HCT116 (cell line): ENCODE data around the gene ENGASE. TPM values are rescaled to one million over a fixed set of nuclear protein-coding genes. Genes with fewer than 3 reads are reported as not detected.

Experiments used
- ATAC-seq: fragments of 200-7000 bp; cut with Tn5 transposase; 2 replicates; pipeline ENCODE4 v1.9.1; 2020; ENCODE audit warnings: mild to moderate bottlenecking, moderate library complexity
- BruUV-seq: library from RNA; stranded (reverse); fragments of 400-500 nt; replicated peaks from 2 replicates; lab custom pipeline; 2021; lab: Mats Ljungman, UMichigan
- CTCF ChIA-PET: fragments of 300-600 bp; sonication (Branson Sonifier 250); formaldehyde crosslinking; loops from one replicate; lab custom pipeline; 2021; ENCODE audit warnings: antibody characterized with exemption; lab: Charles Lee
- POLR2A ChIA-PET: fragments of 300-600, 350-600 bp; sonication (Branson Sonifier 250); formaldehyde crosslinking; loops from one replicate; lab custom pipeline; 2021; ENCODE audit warnings: antibody characterized with exemption; lab: Charles Lee
- RAD21 ChIA-PET, 2 experiments: fragments of 300-600 bp; sonication (Branson Sonifier 250); formaldehyde crosslinking; loops; one replicate each; lab custom pipeline; 2023; ENCODE audit warnings: low total read pairs in 2 of 2; ENCODE audit not compliant: uncharacterized antibody in 2 of 2, unreplicated experiment in 2 of 2, low non-redundant PET in 1 of 2; lab: Charles Lee
- DNase-seq: peaks from one replicate; pipeline ENCODE4 v3.0.0-alpha.2; 2010; ENCODE audit warnings: low read depth, low spot score
- H2AFZ ChIP-seq: fragments of 200-600 bp; shearing (Covaris generic), sonication (generic); 2 replicates; pipeline ENCODE4 v1.6.1; 2017; ENCODE audit warnings: low read depth, mixed run types, mixed read lengths, antibody characterized with exemption, low read length; ENCODE audit not compliant: poor library complexity, severe bottlenecking
- H3K27ac ChIP-seq: 2 replicates; pipeline ENCODE4 v1.5.1; 2012; ENCODE audit warnings: low read depth, low read length
- H3K27me3 ChIP-seq: fragments of 200-600 bp; sonication (generic); 2 replicates; pipeline ENCODE4 v1.6.1; 2016; ENCODE audit warnings: mixed run types, low read length, mixed read lengths; ENCODE audit not compliant: insufficient read depth
- H3K36me3 ChIP-seq, 2 experiments: fragments of 200-500 bp in 1 of 2; fragments of 200-600 bp in 1 of 2; sonication (Bioruptor generic) in 1 of 2; sonication (generic) in 1 of 2; 2 replicates each; pipeline versions ENCODE4 v1.5.1 to v1.6.1; 2014 to 2016; ENCODE audit warnings: low read length in 2 of 2, inconsistent platforms in 1 of 2, mixed read lengths in 1 of 2, mixed run types in 1 of 2; ENCODE audit not compliant: insufficient read depth in 2 of 2, control insufficient read depth in 1 of 2
- H3K4me1 ChIP-seq, 2 experiments: fragments of 200-600 bp in 1 of 2; sonication (generic) in 1 of 2; 2 replicates each; pipeline versions ENCODE4 v1.5.1 to v1.6.1; 2012 to 2017; ENCODE audit warnings: low read length in 2 of 2, inconsistent platforms in 1 of 2, mild to moderate bottlenecking in 1 of 2, mixed read lengths in 1 of 2, mixed run types in 1 of 2, moderate library complexity in 1 of 2; ENCODE audit not compliant: insufficient read depth in 2 of 2, control insufficient read depth in 1 of 2
- H3K4me2 ChIP-seq: fragments of 200-600 bp; sonication (generic); 2 replicates; pipeline ENCODE4 v1.6.1; 2017; ENCODE audit warnings: mixed run types, low read length, mixed read lengths
- H3K4me3 ChIP-seq, 2 experiments: fragments of 200-600 bp in 1 of 2; sonication (generic) in 1 of 2; replicated peaks in 1 of 2; 2 replicates each; pipeline ENCODE4 v1.5.1; 2011 to 2016; ENCODE audit warnings: low read length in 2 of 2, control low read depth in 1 of 2, low read depth in 1 of 2, mild to moderate bottlenecking in 1 of 2, mixed read lengths in 1 of 2, mixed run types in 1 of 2
- H3K79me2 ChIP-seq: fragments of 200-600 bp; sonication (generic); 2 replicates; pipeline ENCODE4 v1.6.1; 2017; ENCODE audit warnings: mild to moderate bottlenecking, mixed run types, low read length, moderate library complexity, mixed read lengths; ENCODE audit not compliant: insufficient read depth
- H3K9ac ChIP-seq: fragments of 200-600 bp; sonication (generic); 2 replicates; pipeline ENCODE4 v1.6.1; 2016; ENCODE audit warnings: low read length, mixed read lengths
- H3K9me2 ChIP-seq: fragments of 200-600 bp; sonication (generic), shearing (Covaris generic); 2 replicates; pipeline ENCODE4 v1.6.1; 2017; ENCODE audit warnings: mixed run types, mild to moderate bottlenecking, moderate library complexity; ENCODE audit not compliant: insufficient read depth
- H3K9me3 ChIP-seq, 2 experiments: fragments of 200-500 bp in 1 of 2; fragments of 200-600 bp in 1 of 2; sonication (Bioruptor generic) in 1 of 2; sonication (generic) in 1 of 2; 2 replicates each; pipeline ENCODE4 v1.6.1; 2014 to 2017; ENCODE audit warnings: low read length in 2 of 2, mixed read lengths in 2 of 2, inconsistent platforms in 1 of 2, low read depth in 1 of 2, mild to moderate bottlenecking in 1 of 2, mixed run types in 1 of 2, moderate library complexity in 1 of 2; ENCODE audit not compliant: control insufficient read depth in 1 of 2, insufficient read depth in 1 of 2
- H4K20me1 ChIP-seq: fragments of 200-600 bp; sonication (generic), shearing (Covaris generic); 2 replicates; pipeline ENCODE4 v1.6.1; 2017; ENCODE audit warnings: mixed run types, mild to moderate bottlenecking, moderate library complexity; ENCODE audit not compliant: insufficient read depth
- CBX3 ChIP-seq: IDR thresholded peaks from 2 replicates; pipeline ENCODE4 v1.6.1; 2012; ENCODE audit warnings: low read depth
- CEBPB ChIP-seq: IDR thresholded peaks from 2 replicates; pipeline ENCODE4 v1.6.1; 2012; ENCODE audit warnings: low read depth
- CTCF ChIP-seq, 3 experiments: fragments of 200-600 bp in 1 of 3; sonication (generic) in 1 of 3; IDR thresholded peaks in 2 of 3; conservative IDR thresholded peaks in 1 of 3; 2 replicates each; pipeline ENCODE4 v1.5.1; 2012 to 2017; ENCODE audit warnings: low read depth in 2 of 3, low read length in 2 of 3, antibody characterized with exemption in 1 of 3, borderline replicate concordance in 1 of 3, control low read depth in 1 of 3, mild to moderate bottlenecking in 1 of 3, mixed read lengths in 1 of 3, mixed run types in 1 of 3, moderate library complexity in 1 of 3; ENCODE audit not compliant: insufficient read depth in 1 of 3
- ELF1 ChIP-seq: IDR thresholded peaks from 2 replicates; pipeline ENCODE4 v1.6.1; 2012; ENCODE audit warnings: low read depth, borderline replicate concordance
- EZH2 ChIP-seq: fragments of 200-600 bp; sonication (generic); IDR thresholded peaks from 2 replicates; pipeline ENCODE4 v1.6.1; 2017; ENCODE audit warnings: antibody characterized with exemption, mixed run types
- FOSL1 ChIP-seq: IDR thresholded peaks from 2 replicates; pipeline ENCODE4 v1.6.1; 2012; ENCODE audit warnings: low read depth
- JUND ChIP-seq: IDR thresholded peaks from 2 replicates; pipeline ENCODE4 v1.6.1; 2012
- MAX ChIP-seq: IDR thresholded peaks from 2 replicates; pipeline ENCODE4 v1.6.1; 2012
- POLR2AphosphoS5 ChIP-seq: IDR thresholded peaks from 2 replicates; pipeline ENCODE4 v1.6.1; 2011; ENCODE audit warnings: mild to moderate bottlenecking, low read depth, low read length, moderate library complexity
- RAD21 ChIP-seq: IDR thresholded peaks from 2 replicates; pipeline ENCODE4 v1.6.1; 2012; ENCODE audit warnings: low read depth, mild to moderate bottlenecking
- SIN3A ChIP-seq: IDR thresholded peaks from 2 replicates; pipeline ENCODE4 v1.6.1; 2012; ENCODE audit warnings: low read depth
- SP1 ChIP-seq: IDR thresholded peaks from 2 replicates; pipeline ENCODE4 v1.6.1; 2012; ENCODE audit warnings: low read depth
- SRF ChIP-seq: IDR thresholded peaks from 2 replicates; pipeline ENCODE4 v1.6.1; 2012; ENCODE audit warnings: low read depth
- YY1 ChIP-seq: IDR thresholded peaks from 2 replicates; pipeline ENCODE4 v1.6.1; 2011; ENCODE audit warnings: low read length, low read depth, moderate library complexity, mild to moderate bottlenecking; ENCODE audit not compliant: insufficient replicate concordance; ENCODE audit errors: extremely low read depth
- ZBTB33 ChIP-seq: IDR thresholded peaks from 2 replicates; pipeline ENCODE4 v1.6.1; 2011; ENCODE audit warnings: mild to moderate bottlenecking, low read length, moderate library complexity; ENCODE audit not compliant: insufficient replicate concordance; ENCODE audit errors: extremely low read depth
- ZFX ChIP-seq: fragments of 450-650 bp; IDR thresholded peaks from 2 replicates; pipeline ENCODE4 v1.6.1; 2017
- intact Hi-C: fragments of 100-400 bp; cut with micrococcal nuclease; formaldehyde crosslinking; loops from 2 replicates; pipeline ENCODE4 v1.10.0; 2022
- total RNA-seq: library from RNA; stranded (reverse); gene quantifications from one replicate; pipeline ENCODE4 v1.2.1, GENCODE V29; 2021; ENCODE audit not compliant: unreplicated experiment
- TF ChIP-seq, protein P1 (sequence below): IDR thresholded peaks from 2 replicates; pipeline ENCODE4 v1.6.1; 2012
- TF ChIP-seq, protein P2 (sequence below): IDR thresholded peaks from 2 replicates; pipeline ENCODE4 v1.6.1; 2012; ENCODE audit warnings: low read depth

ENGASE gene
- total RNA-seq, 1 experiment from 2014 or later, result 54.2 TPM

DNA sequence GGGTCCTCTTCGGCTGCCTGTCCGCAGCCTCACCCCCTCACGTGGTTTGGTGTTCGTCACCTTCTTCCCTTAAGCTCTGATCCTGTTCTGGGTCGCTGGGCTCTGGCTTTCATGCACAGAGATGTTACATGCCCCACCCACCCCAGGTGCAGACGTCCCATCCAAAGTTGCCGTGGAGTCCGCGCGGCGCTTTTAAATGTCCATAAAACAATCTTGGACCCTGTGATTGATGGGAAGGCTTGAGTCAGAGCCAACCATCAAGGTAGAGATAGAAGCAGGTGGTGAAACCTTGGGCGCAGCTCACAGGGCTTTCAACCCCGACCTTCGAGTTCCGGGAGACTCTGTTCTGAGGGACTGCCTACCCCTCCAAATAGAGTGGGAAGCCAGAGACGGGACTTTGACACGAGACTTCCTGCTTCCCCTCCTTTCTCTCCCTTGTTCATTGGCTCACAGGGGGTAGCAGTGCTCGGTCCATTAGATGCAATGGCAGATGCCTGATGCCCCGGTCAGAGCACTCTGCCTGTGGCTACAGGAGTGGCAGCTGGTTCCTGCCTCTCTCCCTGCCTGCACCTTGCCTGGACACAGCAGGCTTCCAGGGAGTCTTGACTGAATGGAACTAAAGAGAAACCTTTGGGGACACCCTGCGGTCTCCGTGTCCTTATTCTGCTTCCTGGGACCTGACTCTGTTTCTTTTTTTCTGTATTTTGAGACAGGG, 4.0 kb downstream of the ENGASE start:
- Histone ChIP-seq H3K9me2 (no peaks in the 10 kb centered on the region), H4K20me1 (no peaks in the 10 kb centered on the region), H3K4me2 (no peak overlapping the region), H3K36me3 (peaks cover 20 to 24% of the 10 kb centered on the region in 2 experiments; a peak in 3 of 4 replicates), H3K4me3 (no peak overlapping the region), H3K27me3 (no peaks in the 10 kb centered on the region), H3K9ac (no peak overlapping the region), H3K9me3 (no peaks in the 10 kb centered on the region), H3K79me2 (peaks cover 9% of the 10 kb centered on the region; the same call in 1 of the 2 replicates), H2AFZ (no peak overlapping the region), H3K4me1 (peaks cover 10 to 19% of the 10 kb centered on the region in 2 experiments; a peak in 3 of 4 replicates), H3K27ac (no peak overlapping the region)
- POLR2A ChIA-PET, result no interaction called here
- ATAC-seq, result no peak
- no peak for TF ChIP-seq CTCF (IDR thresholded peaks at IDR 0.05 in 2 of 3, conservative IDR thresholded peaks at IDR 0.05 in 1 of 3; ENCODE audit: borderline replicate concordance in 1 of 3, insufficient read depth in 1 of 3, low read depth in 2 of 3, low read length in 2 of 3)
- no peak for TF ChIP-seq CBX3
- no peak for TF ChIP-seq JUND
- TF ChIP-seq ELF1, result no peak
- TF ChIP-seq, protein P1, sequence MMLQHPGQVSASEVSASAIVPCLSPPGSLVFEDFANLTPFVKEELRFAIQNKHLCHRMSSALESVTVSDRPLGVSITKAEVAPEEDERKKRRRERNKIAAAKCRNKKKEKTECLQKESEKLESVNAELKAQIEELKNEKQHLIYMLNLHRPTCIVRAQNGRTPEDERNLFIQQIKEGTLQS, result no peak
- TF ChIP-seq RAD21, result no peak
- no peak for TF ChIP-seq SIN3A
- TF ChIP-seq FOSL1, result no peak
- no peak for TF ChIP-seq MAX
- no peak for TF ChIP-seq ZBTB33
- TF ChIP-seq, protein P2, sequence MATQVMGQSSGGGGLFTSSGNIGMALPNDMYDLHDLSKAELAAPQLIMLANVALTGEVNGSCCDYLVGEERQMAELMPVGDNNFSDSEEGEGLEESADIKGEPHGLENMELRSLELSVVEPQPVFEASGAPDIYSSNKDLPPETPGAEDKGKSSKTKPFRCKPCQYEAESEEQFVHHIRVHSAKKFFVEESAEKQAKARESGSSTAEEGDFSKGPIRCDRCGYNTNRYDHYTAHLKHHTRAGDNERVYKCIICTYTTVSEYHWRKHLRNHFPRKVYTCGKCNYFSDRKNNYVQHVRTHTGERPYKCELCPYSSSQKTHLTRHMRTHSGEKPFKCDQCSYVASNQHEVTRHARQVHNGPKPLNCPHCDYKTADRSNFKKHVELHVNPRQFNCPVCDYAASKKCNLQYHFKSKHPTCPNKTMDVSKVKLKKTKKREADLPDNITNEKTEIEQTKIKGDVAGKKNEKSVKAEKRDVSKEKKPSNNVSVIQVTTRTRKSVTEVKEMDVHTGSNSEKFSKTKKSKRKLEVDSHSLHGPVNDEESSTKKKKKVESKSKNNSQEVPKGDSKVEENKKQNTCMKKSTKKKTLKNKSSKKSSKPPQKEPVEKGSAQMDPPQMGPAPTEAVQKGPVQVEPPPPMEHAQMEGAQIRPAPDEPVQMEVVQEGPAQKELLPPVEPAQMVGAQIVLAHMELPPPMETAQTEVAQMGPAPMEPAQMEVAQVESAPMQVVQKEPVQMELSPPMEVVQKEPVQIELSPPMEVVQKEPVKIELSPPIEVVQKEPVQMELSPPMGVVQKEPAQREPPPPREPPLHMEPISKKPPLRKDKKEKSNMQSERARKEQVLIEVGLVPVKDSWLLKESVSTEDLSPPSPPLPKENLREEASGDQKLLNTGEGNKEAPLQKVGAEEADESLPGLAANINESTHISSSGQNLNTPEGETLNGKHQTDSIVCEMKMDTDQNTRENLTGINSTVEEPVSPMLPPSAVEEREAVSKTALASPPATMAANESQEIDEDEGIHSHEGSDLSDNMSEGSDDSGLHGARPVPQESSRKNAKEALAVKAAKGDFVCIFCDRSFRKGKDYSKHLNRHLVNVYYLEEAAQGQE, result no peak
- no peak for TF ChIP-seq SP1
- no peak for TF ChIP-seq POLR2AphosphoS5
- no peak for TF ChIP-seq CEBPB
- TF ChIP-seq YY1, result no peak
- TF ChIP-seq ZFX, result no peak
- TF ChIP-seq SRF, result no peak
- no peak for TF ChIP-seq EZH2
- CTCF ChIA-PET, result interaction anchor here (1.6 kb wide), 1 partner anchor 9 kb away, joined by 4 read pairs; no protein-coding TSS in a partner anchor
- intact Hi-C loops, result no loop called here
- RAD21 ChIA-PET, result no interaction called here
- DNase-seq, result no peak
- BruUV-seq, result no TSS peak
